PC-9 (cell line): Measurements from ENCODE around the gene CACFD1. TPM values are rescaled to one million over a fixed set of nuclear protein-coding genes. Genes with fewer than 3 reads are reported as not detected.

Experiments used
- BruUV-seq: library from RNA; stranded (reverse); fragments of 400-500 nt; replicated peaks from 2 replicates; lab custom pipeline; 2021; lab: Mats Ljungman, UMichigan
- CTCF ChIA-PET: fragments of 300-600 bp; sonication (Branson Sonifier 250); formaldehyde crosslinking; loops from one replicate; lab custom pipeline; 2022; ENCODE audit warnings: antibody characterized with exemption; lab: Charles Lee
- POLR2A ChIA-PET: fragments of 300-600 bp; sonication (Branson Sonifier 250); formaldehyde crosslinking; loops from one replicate; lab custom pipeline; 2022; ENCODE audit warnings: antibody characterized with exemption; ENCODE audit not compliant: unreplicated experiment; lab: Charles Lee
- DNase-seq, 2 experiments: peaks; one replicate each; pipeline versions ENCODE4 v3.0.0 to v3.0.0-alpha.2; 2015 to 2022; ENCODE audit warnings: mixed read lengths in 1 of 2
- H2AFZ ChIP-seq: fragments of 200-600 bp; sonication (generic); 2 replicates; pipeline ENCODE4 v1.8.1; 2017; ENCODE audit warnings: antibody characterized with exemption
- H3F3A ChIP-seq: fragments of 200-600 bp; sonication (generic); 2 replicates; pipeline ENCODE4 v1.8.1; 2017; ENCODE audit warnings: antibody characterized with exemption, mild to moderate bottlenecking, low read depth; ENCODE audit not compliant: insufficient read depth
- H3K27ac ChIP-seq: fragments of 200-600 bp; sonication (generic); 2 replicates; pipeline ENCODE4 v1.6.1; 2016; ENCODE audit warnings: mixed run types
- H3K27me3 ChIP-seq: fragments of 200-600 bp; sonication (generic); 2 replicates; pipeline ENCODE4 v1.6.1; 2016; ENCODE audit warnings: low read depth, mixed run types; ENCODE audit not compliant: insufficient read depth
- H3K36me3 ChIP-seq: fragments of 200-600 bp; sonication (generic); 2 replicates; pipeline ENCODE4 v1.6.1; 2016; ENCODE audit warnings: low read depth, mixed run types
- H3K4me1 ChIP-seq: fragments of 200-600 bp; sonication (generic); replicated peaks from 2 replicates; pipeline ENCODE4 v1.6.1; 2016; ENCODE audit warnings: mixed run types; ENCODE audit not compliant: insufficient read depth
- H3K4me2 ChIP-seq: fragments of 200-600 bp; sonication (generic); 2 replicates; pipeline ENCODE4 v1.6.1; 2017; ENCODE audit warnings: mixed run types
- H3K4me3 ChIP-seq: fragments of 200-600 bp; sonication (generic); 2 replicates; pipeline ENCODE4 v1.6.1; 2016; ENCODE audit warnings: mixed run types
- H3K79me2 ChIP-seq: fragments of 200-600 bp; sonication (generic); 2 replicates; pipeline ENCODE4 v1.6.1; 2017; ENCODE audit warnings: low read depth, mixed run types
- H3K9me2 ChIP-seq: fragments of 200-600 bp; sonication (generic); 2 replicates; pipeline ENCODE4 v1.8.1; 2017; ENCODE audit warnings: mild to moderate bottlenecking; ENCODE audit not compliant: insufficient read depth
- H3K9me3 ChIP-seq: fragments of 200-600 bp; sonication (generic); 2 replicates; pipeline ENCODE4 v1.8.1; 2016; ENCODE audit warnings: low read depth; ENCODE audit not compliant: insufficient read depth
- H4K20me1 ChIP-seq: fragments of 200-600 bp; sonication (generic); 2 replicates; pipeline ENCODE4 v1.8.1; 2017; ENCODE audit not compliant: insufficient read depth
- EZH2 ChIP-seq: fragments of 200-600 bp; sonication (generic); IDR thresholded peaks from 2 replicates; pipeline ENCODE4 v1.8.0; 2017; ENCODE audit warnings: antibody characterized with exemption, low read depth
- intact Hi-C: fragments of 100-400 bp; cut with micrococcal nuclease; formaldehyde crosslinking; loops from one replicate; pipeline ENCODE4 v1.10.0; 2022; ENCODE audit not compliant: unreplicated experiment
- total RNA-seq: library from RNA; stranded (reverse); gene quantifications from 2 replicates; pipeline ENCODE4 v1.2.3, GENCODE V29; 2021
- TF ChIP-seq, protein P1 (sequence below): fragments of 200-600 bp; sonication (generic); conservative IDR thresholded peaks from 2 replicates; pipeline ENCODE4 v1.6.1; 2017; ENCODE audit warnings: mixed run types, antibody characterized with exemption, mild to moderate bottlenecking, moderate library complexity

CACFD1 gene
- total RNA-seq, 1 experiment from 2014 or later = 28.7 TPM

DNA sequence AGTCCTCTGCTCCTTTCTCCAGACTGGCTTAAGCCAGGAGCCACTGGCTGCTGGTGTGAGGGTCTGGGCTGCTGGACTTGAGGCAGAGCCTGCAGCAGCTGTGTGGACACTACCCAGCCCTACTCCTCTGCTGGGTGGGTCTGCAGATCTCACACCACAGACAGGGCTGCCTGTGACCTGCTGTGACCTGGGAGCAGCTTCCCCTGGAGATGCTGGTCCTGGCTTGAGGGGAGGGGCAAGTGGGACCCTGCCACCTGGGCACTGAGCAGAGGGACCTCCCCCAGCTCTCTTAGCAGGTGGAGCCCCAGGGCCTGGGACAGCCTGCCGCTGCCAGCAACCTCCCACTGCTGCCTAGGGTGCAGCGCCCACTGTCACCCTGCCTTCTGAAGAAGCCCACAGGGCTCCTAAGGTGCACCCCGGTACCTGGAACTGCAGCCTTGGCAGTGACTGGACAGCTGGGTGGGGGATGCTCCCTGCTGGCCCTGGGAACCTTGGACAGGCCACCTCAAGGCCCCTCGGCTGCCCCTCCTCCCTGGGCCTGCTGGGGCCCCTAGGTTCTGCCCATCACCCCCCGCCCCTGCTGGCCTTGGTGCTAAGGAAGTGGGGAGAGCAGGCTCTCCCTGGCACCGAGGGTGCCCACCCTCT, 9.1 kb downstream of the CACFD1 start:
- no TSS peak for BruUV-seq
- no peaks in the 10 kb centered on the region for H3K36me3 ChIP-seq
- H3K27me3 ChIP-seq = no peaks in the 10 kb centered on the region
- H3K27ac ChIP-seq = no peak overlapping the region
- no peak for TF ChIP-seq EZH2
- TF ChIP-seq, protein P1, sequence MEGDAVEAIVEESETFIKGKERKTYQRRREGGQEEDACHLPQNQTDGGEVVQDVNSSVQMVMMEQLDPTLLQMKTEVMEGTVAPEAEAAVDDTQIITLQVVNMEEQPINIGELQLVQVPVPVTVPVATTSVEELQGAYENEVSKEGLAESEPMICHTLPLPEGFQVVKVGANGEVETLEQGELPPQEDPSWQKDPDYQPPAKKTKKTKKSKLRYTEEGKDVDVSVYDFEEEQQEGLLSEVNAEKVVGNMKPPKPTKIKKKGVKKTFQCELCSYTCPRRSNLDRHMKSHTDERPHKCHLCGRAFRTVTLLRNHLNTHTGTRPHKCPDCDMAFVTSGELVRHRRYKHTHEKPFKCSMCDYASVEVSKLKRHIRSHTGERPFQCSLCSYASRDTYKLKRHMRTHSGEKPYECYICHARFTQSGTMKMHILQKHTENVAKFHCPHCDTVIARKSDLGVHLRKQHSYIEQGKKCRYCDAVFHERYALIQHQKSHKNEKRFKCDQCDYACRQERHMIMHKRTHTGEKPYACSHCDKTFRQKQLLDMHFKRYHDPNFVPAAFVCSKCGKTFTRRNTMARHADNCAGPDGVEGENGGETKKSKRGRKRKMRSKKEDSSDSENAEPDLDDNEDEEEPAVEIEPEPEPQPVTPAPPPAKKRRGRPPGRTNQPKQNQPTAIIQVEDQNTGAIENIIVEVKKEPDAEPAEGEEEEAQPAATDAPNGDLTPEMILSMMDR = no peak
- CTCF ChIA-PET = no interaction called here
- no peak overlapping the region for H2AFZ ChIP-seq
- no peak overlapping the region for H3K4me3 ChIP-seq
- no peaks in the 10 kb centered on the region; the same call in 1 of the 2 replicates for H4K20me1 ChIP-seq
- DNase-seq = no peak
- POLR2A ChIA-PET = no interaction called here
- H3F3A ChIP-seq = peaks cover 5% of the 10 kb centered on the region; the same call in 1 of the 2 replicates
- H3K9me3 ChIP-seq = no peaks in the 10 kb centered on the region
- no peaks in the 10 kb centered on the region for H3K4me1 ChIP-seq
- intact Hi-C loops = no loop called here
- no peaks in the 10 kb centered on the region for H3K9me2 ChIP-seq
- H3K4me2 ChIP-seq = no peak overlapping the region
- H3K79me2 ChIP-seq = no peaks in the 10 kb centered on the region

DNA sequence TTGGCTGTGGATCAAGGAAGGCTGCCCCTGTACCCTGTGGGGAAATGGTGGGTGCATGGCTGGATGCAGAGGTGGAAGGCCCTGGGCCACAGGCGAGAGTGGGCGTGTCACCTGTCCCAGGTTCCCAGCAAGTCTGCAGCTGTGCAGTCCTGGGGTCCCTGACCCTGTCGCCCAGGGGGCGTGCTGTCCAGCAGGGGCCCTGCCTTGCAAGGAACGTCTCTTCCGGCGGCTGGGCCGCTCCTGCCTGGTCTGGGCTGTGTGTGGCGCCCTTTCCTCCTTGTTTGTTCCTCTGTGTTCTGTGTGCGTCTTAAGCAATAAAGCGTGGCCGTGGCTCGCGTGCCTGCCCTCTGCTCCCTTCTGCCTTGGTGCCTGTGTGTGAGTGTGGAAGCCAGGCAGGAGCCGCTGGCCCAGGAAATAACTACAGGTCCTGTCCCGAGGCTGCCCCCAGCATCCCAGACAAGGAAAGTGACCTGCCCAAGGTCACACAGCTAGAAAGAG, 10.7 kb downstream of the CACFD1 start:
- no peaks in the 10 kb centered on the region for H3K79me2 ChIP-seq
- H3K27me3 ChIP-seq = no peaks in the 10 kb centered on the region
- intact Hi-C loops = no loop called here
- no peaks in the 10 kb centered on the region for H3K9me2 ChIP-seq
- no peaks in the 10 kb centered on the region; the same call in 1 of the 2 replicates for H4K20me1 ChIP-seq
- TF ChIP-seq, protein P1 = no peak
- TF ChIP-seq EZH2 = no peak
- H3K4me3 ChIP-seq = no peak overlapping the region
- H2AFZ ChIP-seq = no peak overlapping the region
- no peak for DNase-seq
- CTCF ChIA-PET = no interaction called here
- no peak overlapping the region for H3K27ac ChIP-seq
- POLR2A ChIA-PET = interaction anchor here (0.6 to 0.7 kb wide), 2 partner anchors 11 to 603 kb away, joined by 4 to 7 read pairs; partner anchors contain the start of gene CACFD1
- no peaks in the 10 kb centered on the region for H3K9me3 ChIP-seq
- no peak overlapping the region for H3K4me2 ChIP-seq
- no TSS peak for BruUV-seq
- no peaks in the 10 kb centered on the region for H3K36me3 ChIP-seq
- no peaks in the 10 kb centered on the region for H3K4me1 ChIP-seq
- peaks cover 5% of the 10 kb centered on the region; the same call in 1 of the 2 replicates for H3F3A ChIP-seq

GRCh38 chr9:133470988-133471387, 11.2 kb downstream of the CACFD1 start:
- H4K20me1 ChIP-seq = no peaks in the 10 kb centered on the region; the same call in 1 of the 2 replicates
- no peaks in the 10 kb centered on the region for H3K4me1 ChIP-seq
- ChIA-PET POLR2A (interaction anchor here (0.6 to 0.7 kb wide), 2 partner anchors 11 to 604 kb away, joined by 4 to 7 read pairs; partner anchors contain the start of gene CACFD1), CTCF (no interaction called here)
- H3K27ac ChIP-seq = no peak overlapping the region
- no peaks in the 10 kb centered on the region for H3K27me3 ChIP-seq
- no peaks in the 10 kb centered on the region for H3K9me3 ChIP-seq
- BruUV-seq = no TSS peak
- H3K4me2 ChIP-seq = no peak overlapping the region
- H2AFZ ChIP-seq = no peak overlapping the region
- intact Hi-C loops = no loop called here
- TF ChIP-seq, protein P1 = no peak
- no peak for TF ChIP-seq EZH2
- H3F3A ChIP-seq = peaks cover 3% of the 10 kb centered on the region; the same call in 1 of the 2 replicates
- H3K4me3 ChIP-seq = no peak overlapping the region
- H3K79me2 ChIP-seq = no peaks in the 10 kb centered on the region
- H3K9me2 ChIP-seq = no peaks in the 10 kb centered on the region
- no peaks in the 10 kb centered on the region for H3K36me3 ChIP-seq
- no peak for DNase-seq
